ENCODE results near the gene PECR. TPM values are rescaled to one million over a fixed set of nuclear protein-coding genes. Genes with fewer than 3 reads are reported as not detected.

The PECR gene
- total and polyA plus RNA-seq, 9 of the 15 experiments (the other 6 are each of a cell fraction or from before 2014, with no cell fraction given): 1.1 to 10.3 (median 8.2) TPM

- TF ChIP-seq ZNF277 (CRISPR knock-in tag; IDR thresholded peaks at IDR 0.05; ENCODE audit: borderline replicate concordance): no peak
- no peak for TF ChIP-seq SNRNP70 (optimal IDR thresholded peaks at IDR 0.05; ENCODE audit: low read depth, low read length)
- peak; percentile 93 for TF ChIP-seq EP400 (IDR thresholded peaks at IDR 0.05)
- peak; percentile 94; the same call in 1 of the 2 replicates for TF ChIP-seq TAF15 (IDR thresholded peaks at IDR 0.05; ENCODE audit: low read depth, low read length)
- no peak for TF ChIP-seq NFIX (CRISPR knock-in tag; IDR thresholded peaks at IDR 0.05; ENCODE audit: low read depth)
- TF ChIP-seq RBM22 (IDR thresholded peaks at IDR 0.05; ENCODE audit: low read depth, low read length, poor library complexity, severe bottlenecking): no peak
- no peak for TF ChIP-seq ZNF398 (CRISPR knock-in tag; IDR thresholded peaks at IDR 0.05)
- peak; percentile 94 for TF ChIP-seq RBFOX2 (IDR thresholded peaks at IDR 0.05; ENCODE audit: low read depth, low read length)
- no peak for TF ChIP-seq CHD2 (IDR thresholded peaks at IDR 0.05; ENCODE audit: low read depth, low read length)
- peak; percentile 61; the same call in 1 of the 2 replicates for TF ChIP-seq NFRKB (IDR thresholded peaks at IDR 0.05; ENCODE audit: low read depth)
- TF ChIP-seq ZNF133 (CRISPR knock-in tag; IDR thresholded peaks at IDR 0.05): no peak
- no peak for TF ChIP-seq ASH1L (IDR thresholded peaks at IDR 0.05; ENCODE audit: borderline replicate concordance, low read depth, partially characterized antibody)
- no peak for TF ChIP-seq GTF2B (IDR thresholded peaks at IDR 0.05; ENCODE audit: extremely low read depth, insufficient read length)
- no peak for TF ChIP-seq ZNF696 (CRISPR knock-in tag; conservative IDR thresholded peaks at IDR 0.05)
- TF ChIP-seq HMG20A (CRISPR knock-in tag; conservative IDR thresholded peaks at IDR 0.05): no peak
- no peak for TF ChIP-seq KDM2B (CRISPR knock-in tag; IDR thresholded peaks at IDR 0.05)
- no peak for TF ChIP-seq TARDBP (IDR thresholded peaks at IDR 0.05)
- TF ChIP-seq ZNF121 (CRISPR knock-in tag; conservative IDR thresholded peaks at IDR 0.05): no peak
- TF ChIP-seq TBP (optimal IDR thresholded peaks at IDR 0.05; ENCODE audit: low read depth, low read length): peak; percentile 73
- no peak for TF ChIP-seq SAFB2 (IDR thresholded peaks at IDR 0.05; ENCODE audit: borderline replicate concordance, low read depth, low read length, severe bottlenecking)
- no peak for TF ChIP-seq ZSCAN32 (CRISPR knock-in tag; IDR thresholded peaks at IDR 0.05)
- TF ChIP-seq MXI1 (IDR thresholded peaks at IDR 0.05; ENCODE audit: low read depth, low read length): no peak
- no peak for TF ChIP-seq MAFF (IDR thresholded peaks at IDR 0.05; ENCODE audit: low read length)
- no peak for TF ChIP-seq STAT5B (CRISPR knock-in tag; IDR thresholded peaks at IDR 0.05)
- TF ChIP-seq ARNT (IDR thresholded peaks at IDR 0.05): no peak
- no peak for TF ChIP-seq MYBL2 (IDR thresholded peaks at IDR 0.05; ENCODE audit: low read depth)
- TF ChIP-seq MYBL2 (CRISPR knock-in tag; IDR thresholded peaks at IDR 0.05; ENCODE audit: borderline replicate concordance): no peak
These were observed 27.6 kb upstream of the PECR start, which contains the start of gene XRCC5 (continued) for GRCh38 chr2:216108967-216109921.
